Measurements from ENCODE around the gene MAD1L1.

DNA sequence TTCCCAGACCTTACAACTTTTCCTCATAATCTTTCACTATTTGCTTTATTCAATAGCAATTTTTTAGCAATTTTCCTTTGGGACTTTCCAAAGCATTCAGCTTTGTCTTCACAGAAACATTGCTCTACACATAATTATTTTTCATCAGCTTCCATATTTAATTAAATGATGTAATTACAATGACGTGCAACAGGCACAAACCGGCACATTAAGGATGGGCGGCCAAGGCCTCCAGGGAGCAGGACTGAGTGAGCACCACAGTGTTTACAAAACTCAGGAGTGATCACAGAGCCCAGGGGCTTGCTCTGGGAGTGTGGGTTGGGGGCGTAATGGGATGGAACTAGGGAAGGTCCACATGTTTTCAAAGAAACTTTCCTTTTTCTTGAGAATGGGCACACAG lies 69.8 kb downstream of the MAD1L1 start:
- TF ChIP-seq ZNF121 (CRISPR knock-in tag; IDR thresholded peaks at IDR 0.05) (no peak), ZNF839 (CRISPR knock-in tag; IDR thresholded peaks at IDR 0.05; ENCODE audit: borderline replicate concordance) (no peak), ZNF768 (CRISPR knock-in tag; IDR thresholded peaks at IDR 0.05) (no peak), ZNF513 (CRISPR knock-in tag; conservative IDR thresholded peaks at IDR 0.05) (no peak), EZH2 (conservative IDR thresholded peaks at IDR 0.05; ENCODE audit: low read depth, low read length) (no peak)

All from HepG2 (cell line).